ENCODE results near the gene SACM1L. TPM values are rescaled to one million over a fixed set of nuclear protein-coding genes. Genes with fewer than 3 reads are reported as not detected.

SACM1L gene
- total RNA-seq: 10.1 and 10.6 TPM in 2 replicates

GRCh38 chr3:45688882-45689786 is at the start of gene SACM1L:
TSS of gene SACM1L (plus strand) at chr3:45689396. CDS start at chr3:45689466, 70 bp downstream.

Other genes starting within 250 kb of the SACM1L start
- gene LIMD1, start 94.6 kb upstream of the SACM1L start, total RNA-seq: 15.6 and 20.5 TPM in 2 replicates
- 0.49 and 2.4 TPM in 2 replicates for gene SLC6A20, start 107.1 kb downstream of the SACM1L start, total RNA-seq
- 6.7 and 11.4 TPM in 2 replicates for gene LZTFL1, start 152.7 kb downstream of the SACM1L start, total RNA-seq
- gene CCR9, start 197.1 kb downstream of the SACM1L start, total RNA-seq: under 0.01 TPM in 1 of 2 replicates, not detected in the other

Data from mesangial cell (primary cell).